ENCODE data around the gene VAV1.

- TF ChIP-seq POLR2AphosphoS5 (IDR thresholded peaks at IDR 0.05; ENCODE audit: low read depth, low read length) (no peak), TAF1 (IDR thresholded peaks at IDR 0.05; ENCODE audit: borderline replicate concordance, insufficient read depth, low read length) (no peak), REST (IDR thresholded peaks at IDR 0.05; ENCODE audit: insufficient read depth in 1 of 2, low read depth in 2 of 2, low read length in 2 of 2) (no peak)
Measured at GRCh38 chr19:6813659-6814058, 41.2 kb downstream of the VAV1 start.
